ENCODE results near the gene MAGI2.

The MAGI2 gene

DNA sequence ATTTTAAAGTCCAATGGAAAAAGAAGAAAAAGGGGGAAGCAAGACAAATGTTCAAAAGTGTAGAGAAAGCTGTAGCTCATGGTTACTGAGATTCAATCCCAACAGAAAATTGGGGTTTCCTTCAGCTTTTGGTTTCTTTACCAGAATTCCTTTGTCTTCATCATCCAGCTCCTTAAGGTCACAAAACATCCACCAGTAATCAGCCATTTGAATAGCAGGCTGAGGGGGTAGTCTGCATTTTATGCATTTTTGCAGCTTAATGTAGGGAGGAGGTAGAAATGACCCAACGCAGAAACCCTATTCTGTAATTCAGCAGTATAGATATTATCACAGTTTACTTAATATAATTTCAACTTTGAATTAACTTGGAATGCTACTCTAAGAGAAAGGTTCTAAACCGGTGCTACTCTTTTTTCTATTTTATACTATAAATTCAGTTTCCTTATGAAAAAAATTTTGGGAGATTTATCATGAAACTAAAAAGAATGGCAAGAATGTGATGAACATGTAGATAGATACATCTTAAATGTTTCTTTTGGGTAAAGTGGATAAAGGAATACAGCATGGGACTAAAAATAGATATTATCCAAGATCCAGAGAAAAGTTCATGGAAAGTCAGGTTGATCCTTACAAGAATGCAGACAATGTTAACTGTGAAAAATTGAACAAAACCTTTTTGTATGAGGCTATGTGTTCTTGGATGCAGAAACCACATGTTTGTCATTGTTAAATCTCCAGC is 1058.0 kb downstream of the MAGI2 start:
- no peak for DNase-seq

DNA sequence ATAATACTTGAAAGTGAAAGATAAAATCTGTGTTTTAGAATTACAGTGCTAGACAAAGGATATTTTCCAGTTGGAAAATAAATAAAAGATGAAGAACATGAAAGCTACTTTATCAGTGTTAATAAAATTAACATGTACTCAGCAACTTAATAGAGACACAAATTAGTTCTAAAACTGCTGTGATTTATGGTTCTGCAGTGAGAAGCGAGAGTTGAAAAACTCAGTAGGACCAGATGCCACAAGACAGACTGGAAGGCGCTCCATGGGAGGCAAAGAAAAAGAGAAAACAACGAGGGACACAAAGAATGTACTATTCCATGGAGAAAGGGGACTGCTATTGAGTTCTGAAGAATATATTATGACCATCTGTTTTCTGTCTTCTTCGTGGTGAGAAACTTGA is 1064.4 kb downstream of the MAGI2 start:
- DNase-seq, result no peak

- DNase-seq, result no peak
Observed at GRCh38 chr7:78386520-78386919, 1066.9 kb downstream of the MAGI2 start.

DNA sequence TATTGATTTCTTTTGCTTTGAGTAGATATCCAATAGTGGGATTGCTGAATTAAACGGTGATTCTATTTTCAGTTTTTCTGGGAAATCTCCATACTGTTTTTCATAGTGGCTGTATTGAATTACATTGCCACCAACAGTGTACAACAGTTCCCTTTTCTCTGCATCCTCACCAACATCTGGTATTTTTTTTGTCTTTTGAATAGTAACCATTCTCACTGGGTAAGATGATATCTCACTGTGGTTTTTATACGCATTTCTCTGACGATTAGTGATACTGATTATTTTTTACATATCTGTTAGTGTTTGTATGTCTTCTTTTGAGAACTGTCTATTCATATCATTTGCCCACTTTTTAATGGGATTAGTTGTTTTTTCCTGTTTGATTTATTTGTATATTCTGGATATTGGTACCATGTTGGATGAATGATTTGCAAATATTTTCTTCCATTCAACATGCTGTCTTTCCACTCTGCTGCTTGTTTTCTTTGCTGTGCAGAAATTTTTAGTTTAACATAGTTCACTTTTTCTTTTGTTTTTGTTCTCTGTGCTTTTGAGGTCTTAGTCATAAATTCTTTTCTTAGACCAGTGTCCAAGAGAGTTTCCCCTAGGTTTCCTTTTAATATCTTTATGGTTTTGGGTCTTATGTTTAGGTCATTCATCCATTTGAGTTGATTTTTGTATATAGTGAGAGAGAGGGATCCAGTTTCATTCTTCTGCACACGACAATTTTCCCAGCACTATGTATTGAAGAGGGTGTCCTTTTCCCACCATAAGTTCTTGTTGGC is 1070.2 kb downstream of the MAGI2 start:
- DNase-seq, result no peak

GRCh38 chr7:78379148-78379547 is 1074.3 kb downstream of the MAGI2 start:
- DNase-seq, result no peak

DNA sequence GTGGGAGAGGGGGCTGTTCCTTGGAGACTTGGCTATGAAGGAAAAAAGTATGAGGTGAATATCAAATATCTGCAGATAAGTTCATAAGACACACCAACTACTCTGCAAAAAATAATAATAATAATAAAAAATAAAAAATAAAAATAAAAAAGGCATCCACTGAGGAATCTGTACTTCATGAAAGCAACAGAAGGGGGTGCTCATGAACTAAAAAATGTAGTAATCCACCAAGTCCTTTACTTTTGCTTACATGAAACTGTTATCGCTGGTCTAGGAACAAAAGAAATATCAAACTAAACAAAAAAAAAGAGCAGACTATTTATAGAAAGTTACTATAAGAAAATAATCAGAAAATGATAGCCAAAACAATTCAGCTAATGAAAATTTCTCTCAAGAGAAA is 1075.9 kb downstream of the MAGI2 start:
- DNase-seq, result no peak

GRCh38 chr7:78370936-78371335 is 1082.5 kb downstream of the MAGI2 start:
- no peak for DNase-seq

DNA sequence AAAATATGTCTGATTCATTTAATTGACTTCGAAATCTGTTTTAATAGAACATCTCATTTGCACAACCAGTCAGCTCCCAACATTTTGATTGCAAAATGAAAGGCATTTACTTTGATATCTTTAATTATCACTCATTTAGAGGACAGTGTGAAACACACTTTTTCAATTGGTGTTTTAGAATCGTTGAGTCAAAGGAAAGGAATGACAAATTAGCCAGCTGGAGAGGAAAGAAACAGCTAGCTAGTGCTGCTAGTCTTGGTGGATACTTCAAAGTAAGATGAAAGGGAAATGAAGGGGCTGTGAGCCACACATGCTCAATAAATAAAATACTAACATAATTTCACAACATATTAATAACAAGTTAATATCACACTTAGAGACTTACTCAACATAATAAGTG is 1084.7 kb downstream of the MAGI2 start:
- DNase-seq, result no peak

DNA sequence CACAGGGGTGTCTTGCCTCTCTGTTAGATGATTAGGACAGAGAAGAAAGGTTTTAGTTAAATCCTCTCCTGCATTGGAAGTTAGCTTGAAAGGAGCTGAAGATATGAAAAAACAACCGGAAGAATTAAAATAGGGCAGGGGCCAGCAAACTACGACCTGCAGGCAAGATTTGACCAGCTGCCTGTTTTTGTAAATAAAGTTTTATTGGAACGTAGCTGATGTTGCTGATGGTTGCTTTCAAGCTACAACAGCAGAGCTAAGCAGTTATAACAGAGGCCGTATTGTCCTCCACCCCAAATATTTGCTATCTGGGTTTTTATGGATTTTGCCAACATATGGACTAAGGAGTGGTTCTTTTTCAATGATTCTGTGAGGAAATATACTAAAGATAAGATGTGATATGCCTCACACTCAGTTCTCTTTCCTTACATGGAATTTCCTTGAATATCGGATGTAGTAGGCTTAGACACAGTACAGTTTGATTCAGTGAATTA is 1086.1 kb downstream of the MAGI2 start:
- no peak for DNase-seq

DNA sequence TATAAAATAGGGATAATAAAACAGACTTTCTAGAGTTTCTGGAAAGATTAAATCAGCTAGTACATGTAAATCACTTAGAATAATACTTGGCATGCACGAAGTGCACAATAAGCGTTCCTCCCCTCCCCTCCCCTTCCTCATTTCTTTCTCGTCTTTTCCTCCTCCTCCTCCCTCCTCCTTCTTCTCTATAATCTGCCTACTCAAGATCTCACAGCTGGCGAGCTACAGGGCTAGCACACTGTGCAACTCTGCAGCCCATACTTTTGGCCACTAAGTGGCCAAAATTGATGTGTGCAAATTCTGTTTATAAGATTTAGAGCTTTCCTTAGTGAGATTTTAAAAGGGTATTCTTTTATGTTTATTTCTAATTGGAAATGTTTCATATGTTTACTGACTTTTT is 1089.6 kb downstream of the MAGI2 start:
- DNase-seq, result no peak

DNA sequence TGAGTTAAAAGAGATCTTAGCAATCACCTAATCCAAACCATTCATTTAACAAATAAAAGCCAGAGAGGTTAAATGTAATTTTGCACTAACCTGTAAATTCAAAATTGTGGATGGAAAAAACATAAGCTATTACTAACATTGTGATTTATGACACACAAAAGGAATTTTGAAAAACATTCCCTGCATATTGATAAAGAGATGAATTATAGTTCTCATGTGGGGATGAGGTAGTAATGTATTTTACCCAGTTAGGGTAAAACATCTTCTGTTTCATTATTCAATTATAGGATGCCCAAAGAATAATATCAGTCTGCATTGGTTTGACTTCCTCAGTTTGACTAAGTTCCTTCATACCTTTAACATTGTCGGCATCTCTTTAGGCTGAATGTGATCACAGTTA is 1093.6 kb downstream of the MAGI2 start:
- no peak for DNase-seq

- no peak for DNase-seq
Observed at GRCh38 chr7:78357709-78358108, 1095.8 kb downstream of the MAGI2 start.

- no peak for DNase-seq
Observed at GRCh38 chr7:78355834-78356233, 1097.6 kb downstream of the MAGI2 start.

- no peak for DNase-seq
Observed at GRCh38 chr7:78350926-78351325, 1102.5 kb downstream of the MAGI2 start.

DNA sequence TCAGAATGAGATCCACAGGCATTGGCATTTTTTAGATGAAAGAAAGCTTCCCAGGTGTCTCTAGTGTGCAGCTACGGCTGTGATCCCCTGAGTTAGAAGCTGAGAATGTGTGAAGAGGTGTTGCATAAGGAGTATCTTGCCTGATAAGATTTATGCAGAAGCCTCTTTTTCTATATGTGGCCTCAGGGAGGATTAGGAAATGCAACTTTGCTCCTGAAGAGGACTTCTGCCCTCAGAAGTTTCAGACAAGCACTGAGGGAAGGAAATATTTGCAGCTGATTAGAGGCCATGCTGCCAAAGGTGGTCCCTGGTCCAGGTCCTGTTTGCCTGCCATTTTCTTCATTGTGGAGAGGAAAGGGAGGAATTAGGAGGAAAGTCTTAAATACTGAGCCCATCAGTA is 1103.1 kb downstream of the MAGI2 start:
- DNase-seq, result no peak

GRCh38 chr7:78346827-78347226 is 1106.6 kb downstream of the MAGI2 start:
- DNase-seq, result no peak

GRCh38 chr7:78345979-78346378 is 1107.5 kb downstream of the MAGI2 start:
- no peak for DNase-seq

DNA sequence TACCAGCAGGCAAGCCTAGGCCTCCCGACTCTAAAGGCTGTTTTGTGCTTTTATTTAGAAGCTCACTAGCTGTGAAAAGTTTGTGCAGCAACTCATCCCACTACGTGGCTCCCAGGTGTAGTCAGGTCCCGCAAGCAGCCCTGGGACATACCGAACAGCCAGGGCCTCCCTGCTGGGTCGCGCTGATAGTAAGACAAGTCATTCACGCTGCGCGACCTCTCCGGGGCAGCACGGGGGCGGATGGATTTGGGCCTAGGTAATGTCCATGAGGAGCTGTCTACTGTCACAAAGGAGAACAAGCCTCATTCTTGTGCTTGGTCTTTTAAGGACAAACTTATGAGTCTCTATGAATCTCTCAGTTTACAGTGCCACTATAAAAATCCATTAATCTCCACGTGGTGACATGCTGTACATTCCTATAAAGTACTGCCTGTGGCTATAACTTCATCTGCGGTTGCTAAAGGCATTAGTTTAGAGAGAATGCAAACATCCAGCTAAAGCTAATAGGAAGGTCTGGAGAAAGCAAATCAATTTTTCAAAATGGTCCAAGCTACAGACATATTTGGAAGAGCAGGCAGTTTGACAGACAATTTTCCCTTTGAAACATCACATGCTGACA is 1108.1 kb downstream of the MAGI2 start:
- DNase-seq, result no peak

DNA sequence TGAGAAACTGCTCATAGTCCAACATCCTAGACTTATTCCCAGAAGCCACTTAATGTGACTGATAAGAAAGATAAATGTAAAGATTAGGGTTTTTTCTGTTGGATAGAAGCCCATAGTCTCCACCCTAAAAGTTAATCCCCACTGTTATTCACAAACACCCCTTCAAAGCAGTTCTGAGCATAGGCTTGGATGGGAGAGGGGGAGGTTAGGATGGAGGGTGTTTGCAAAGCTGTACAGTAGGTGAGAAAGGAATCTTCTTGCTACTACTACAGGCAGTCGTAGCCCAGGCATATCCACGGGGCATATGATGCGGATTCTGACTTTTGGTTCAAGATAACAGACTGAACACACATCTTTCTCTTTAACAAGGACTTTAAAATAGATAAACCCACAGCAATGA is 1119.0 kb downstream of the MAGI2 start:
- DNase-seq, result no peak

DNA sequence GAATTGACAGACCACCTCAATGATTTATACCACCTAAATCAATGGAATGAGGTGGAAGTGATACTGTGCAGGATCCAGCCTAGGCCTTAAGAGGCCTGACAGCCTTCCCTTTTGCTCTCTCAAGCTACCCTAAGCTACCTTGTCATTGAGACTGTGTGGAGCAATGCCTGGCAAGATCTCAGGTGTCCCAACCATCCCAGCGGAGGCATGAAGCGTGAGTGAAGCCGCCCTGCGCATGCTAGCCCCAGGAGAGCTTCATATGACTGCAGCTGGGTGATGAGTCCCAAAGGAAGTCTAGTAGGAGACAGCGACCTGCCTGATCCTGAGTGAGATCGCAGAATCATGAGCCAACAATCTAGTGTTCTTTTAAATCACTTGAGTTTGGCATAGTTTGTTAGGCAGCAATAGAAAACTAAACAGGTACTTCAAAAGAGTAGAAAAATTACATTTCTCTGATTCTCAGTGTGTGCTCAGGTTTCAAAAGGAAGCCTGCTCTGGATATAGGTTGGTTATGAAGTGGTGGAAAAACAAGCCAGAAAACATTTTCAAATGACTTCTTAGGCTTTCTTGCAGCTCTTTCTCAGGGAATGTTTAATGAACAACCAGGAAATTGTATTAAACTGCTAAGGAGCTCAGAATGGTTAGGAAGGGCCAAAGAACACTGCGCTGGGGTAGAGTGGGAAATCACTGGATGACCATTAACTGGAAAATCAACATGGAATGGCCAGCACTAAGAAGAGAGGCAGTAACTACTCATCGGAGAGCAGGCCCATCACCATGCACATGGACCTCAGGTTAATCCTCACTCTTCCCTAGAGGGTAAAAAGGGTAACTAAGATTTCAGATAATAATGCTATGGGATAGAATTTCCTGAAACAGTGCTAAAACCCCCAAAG is 1119.7 kb downstream of the MAGI2 start:
- DNase-seq, result no peak

DNA sequence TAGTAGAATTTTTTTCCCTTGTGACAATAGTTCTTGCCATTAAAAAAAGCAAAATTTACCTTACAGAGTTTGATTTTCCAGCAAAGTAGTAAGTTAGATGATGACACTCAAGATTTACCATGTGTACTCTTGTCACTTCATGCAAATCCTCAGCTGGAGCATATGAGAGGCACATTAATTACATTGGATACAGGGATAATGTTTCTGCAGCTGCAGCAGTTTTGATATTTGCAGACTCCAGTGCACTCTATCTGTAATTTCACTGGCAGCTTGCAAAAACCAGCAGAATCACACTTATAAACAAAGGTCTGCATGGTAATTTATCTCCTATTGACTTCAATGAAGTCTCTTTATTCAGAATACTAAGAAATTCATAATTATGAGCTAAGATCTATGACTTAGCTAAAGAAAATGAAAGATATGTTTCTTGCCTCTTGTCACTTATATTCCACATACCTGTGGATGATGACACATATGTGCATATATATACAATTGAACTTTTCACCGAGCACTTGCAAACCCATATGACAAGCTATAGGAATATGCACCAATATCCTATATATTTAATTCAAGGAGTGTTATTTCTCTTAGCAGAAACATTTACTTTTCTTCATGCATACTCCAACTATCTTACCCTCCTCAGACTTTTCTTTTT is 1124.3 kb downstream of the MAGI2 start:
- no peak for DNase-seq

DNA sequence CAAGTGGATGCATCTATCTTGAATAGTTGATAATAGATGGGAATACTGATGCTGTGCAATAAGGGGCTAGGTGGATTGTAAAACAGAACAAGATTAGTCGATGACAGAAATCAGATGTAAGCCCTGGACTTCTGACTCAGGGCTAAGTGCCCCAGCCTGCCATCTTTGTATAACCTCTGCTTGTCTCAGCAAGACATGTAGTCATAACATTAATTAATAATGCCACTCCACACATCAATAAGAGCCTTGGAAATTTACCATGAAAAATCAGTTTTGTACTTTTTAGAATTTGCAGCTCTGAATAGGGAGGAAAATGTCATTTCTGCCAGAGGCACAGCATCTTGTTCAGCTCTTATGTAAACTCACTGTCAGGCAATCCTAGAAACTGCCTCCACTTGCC is 1125.7 kb downstream of the MAGI2 start:
- DNase-seq, result no peak

All from central memory CD4-positive, alpha-beta T cell (primary cell).